ENCODE results near the gene LRRC31.

The LRRC31 gene

DNA sequence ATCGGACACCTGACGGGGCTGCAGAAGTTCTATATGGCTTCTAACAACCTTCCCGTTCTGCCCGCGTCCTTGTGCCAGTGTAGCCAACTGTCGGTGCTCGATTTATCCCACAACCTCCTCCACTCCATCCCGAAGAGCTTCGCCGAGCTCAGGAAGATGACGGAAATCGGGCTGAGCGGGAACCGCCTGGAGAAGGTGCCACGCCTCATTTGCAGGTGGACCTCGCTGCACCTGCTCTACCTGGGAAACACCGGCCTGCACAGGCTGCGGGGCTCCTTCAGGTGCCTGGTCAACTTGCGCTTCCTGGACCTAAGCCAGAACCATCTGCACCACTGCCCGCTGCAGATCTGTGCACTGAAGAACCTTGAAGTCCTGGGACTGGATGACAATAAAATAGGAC is 47.2 kb downstream of the LRRC31 start:
- H3F3A ChIP-seq (ENCODE audit: insufficient read depth): no peaks in the 10 kb centered on the region
- no peaks in the 10 kb centered on the region for H3K9me2 ChIP-seq (replicated peaks; ENCODE audit: insufficient read depth, low read length)
- no peaks in the 10 kb centered on the region for H4K20me1 ChIP-seq (ENCODE audit: low read depth, low read length)
- H3K4me2 ChIP-seq (ENCODE audit: low read depth, low read length, poor library complexity, severe bottlenecking): no peak overlapping the region
- TF ChIP-seq EZH2phosphoT487 (conservative IDR thresholded peaks at IDR 0.05; ENCODE audit: low read length): no peak
- TF ChIP-seq, protein P1, sequence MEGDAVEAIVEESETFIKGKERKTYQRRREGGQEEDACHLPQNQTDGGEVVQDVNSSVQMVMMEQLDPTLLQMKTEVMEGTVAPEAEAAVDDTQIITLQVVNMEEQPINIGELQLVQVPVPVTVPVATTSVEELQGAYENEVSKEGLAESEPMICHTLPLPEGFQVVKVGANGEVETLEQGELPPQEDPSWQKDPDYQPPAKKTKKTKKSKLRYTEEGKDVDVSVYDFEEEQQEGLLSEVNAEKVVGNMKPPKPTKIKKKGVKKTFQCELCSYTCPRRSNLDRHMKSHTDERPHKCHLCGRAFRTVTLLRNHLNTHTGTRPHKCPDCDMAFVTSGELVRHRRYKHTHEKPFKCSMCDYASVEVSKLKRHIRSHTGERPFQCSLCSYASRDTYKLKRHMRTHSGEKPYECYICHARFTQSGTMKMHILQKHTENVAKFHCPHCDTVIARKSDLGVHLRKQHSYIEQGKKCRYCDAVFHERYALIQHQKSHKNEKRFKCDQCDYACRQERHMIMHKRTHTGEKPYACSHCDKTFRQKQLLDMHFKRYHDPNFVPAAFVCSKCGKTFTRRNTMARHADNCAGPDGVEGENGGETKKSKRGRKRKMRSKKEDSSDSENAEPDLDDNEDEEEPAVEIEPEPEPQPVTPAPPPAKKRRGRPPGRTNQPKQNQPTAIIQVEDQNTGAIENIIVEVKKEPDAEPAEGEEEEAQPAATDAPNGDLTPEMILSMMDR (IDR thresholded peaks at IDR 0.05; ENCODE audit: insufficient read depth, low read length, poor library complexity, severe bottlenecking): no peak
- no peak overlapping the region for H3K4me3 ChIP-seq (ENCODE audit: insufficient read depth, low read length, poor library complexity, severe bottlenecking)
- no peaks in the 10 kb centered on the region for H3K79me2 ChIP-seq (ENCODE audit: insufficient read depth, low read length)
- no peak overlapping the region for H3K9ac ChIP-seq (ENCODE audit: low read length)
- H3K27ac ChIP-seq (ENCODE audit: low read depth, low read length): no peak overlapping the region
- H2AFZ ChIP-seq (ENCODE audit: low read depth, low read length, severe bottlenecking): no peak overlapping the region
- no peaks in the 10 kb centered on the region for H3K9me3 ChIP-seq (ENCODE audit: insufficient read depth, low read length)
- no peaks in the 10 kb centered on the region for H3K36me3 ChIP-seq (ENCODE audit: low read length)
- H3K27me3 ChIP-seq (ENCODE audit: low read length): no peaks in the 10 kb centered on the region

DNA sequence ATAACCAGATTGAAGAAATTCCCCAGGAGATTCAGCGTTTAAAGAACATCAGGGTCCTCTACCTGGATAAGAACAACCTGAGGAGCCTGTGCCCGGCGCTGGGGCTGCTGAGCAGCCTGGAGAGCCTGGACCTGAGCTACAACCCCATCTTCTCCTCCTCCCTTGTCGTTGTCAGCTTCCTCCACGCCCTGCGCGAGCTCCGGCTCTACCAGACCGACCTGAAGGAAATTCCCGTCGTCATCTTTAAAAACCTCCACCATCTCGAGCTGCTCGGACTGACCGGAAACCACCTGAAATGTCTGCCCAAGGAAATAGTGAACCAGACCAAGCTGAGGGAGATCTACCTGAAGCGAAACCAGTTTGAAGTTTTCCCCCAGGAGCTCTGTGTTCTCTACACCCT is 47.6 kb downstream of the LRRC31 start:
- TF ChIP-seq, protein P1 (IDR thresholded peaks at IDR 0.05; ENCODE audit: insufficient read depth, low read length, poor library complexity, severe bottlenecking): no peak
- TF ChIP-seq EZH2phosphoT487 (conservative IDR thresholded peaks at IDR 0.05; ENCODE audit: low read length): no peak
- H3K4me3 ChIP-seq (ENCODE audit: insufficient read depth, low read length, poor library complexity, severe bottlenecking): no peak overlapping the region
- H3F3A ChIP-seq (ENCODE audit: insufficient read depth): no peaks in the 10 kb centered on the region
- H3K4me2 ChIP-seq (ENCODE audit: low read depth, low read length, poor library complexity, severe bottlenecking): no peak overlapping the region
- H3K9me3 ChIP-seq (ENCODE audit: insufficient read depth, low read length): no peaks in the 10 kb centered on the region
- no peaks in the 10 kb centered on the region for H3K36me3 ChIP-seq (ENCODE audit: low read length)
- H4K20me1 ChIP-seq (ENCODE audit: low read depth, low read length): no peaks in the 10 kb centered on the region
- H3K27me3 ChIP-seq (ENCODE audit: low read length): no peaks in the 10 kb centered on the region
- H3K9me2 ChIP-seq (replicated peaks; ENCODE audit: insufficient read depth, low read length): no peaks in the 10 kb centered on the region
- no peak overlapping the region for H3K27ac ChIP-seq (ENCODE audit: low read depth, low read length)
- H3K9ac ChIP-seq (ENCODE audit: low read length): no peak overlapping the region
- H2AFZ ChIP-seq (ENCODE audit: low read depth, low read length, severe bottlenecking): no peak overlapping the region
- no peaks in the 10 kb centered on the region for H3K79me2 ChIP-seq (ENCODE audit: insufficient read depth, low read length)

DNA sequence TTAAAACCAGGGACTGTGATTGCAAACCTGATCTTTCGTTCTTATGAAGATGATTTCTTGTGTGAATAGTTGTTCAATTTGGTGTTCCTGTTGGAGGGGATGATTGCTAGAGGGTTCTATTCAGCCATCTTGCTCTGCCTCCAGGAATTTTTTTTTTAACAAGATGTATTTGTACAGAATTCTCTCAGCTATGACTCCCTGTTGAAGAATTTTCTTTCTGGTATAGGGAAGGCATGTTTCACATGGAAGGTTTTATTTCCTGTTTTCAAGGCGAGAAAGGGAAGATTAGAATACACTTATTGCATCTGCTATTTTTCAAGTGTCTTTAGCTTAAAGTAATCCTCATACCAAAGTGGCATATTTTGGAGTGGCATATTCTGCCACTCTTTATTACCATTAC is 51.4 kb downstream of the LRRC31 start:
- H3K36me3 ChIP-seq (ENCODE audit: low read length): no peaks in the 10 kb centered on the region
- H3K9me2 ChIP-seq (replicated peaks; ENCODE audit: insufficient read depth, low read length): no peaks in the 10 kb centered on the region
- no peaks in the 10 kb centered on the region for H4K20me1 ChIP-seq (ENCODE audit: low read depth, low read length)
- no peak overlapping the region for H2AFZ ChIP-seq (ENCODE audit: low read depth, low read length, severe bottlenecking)
- no peaks in the 10 kb centered on the region for H3K9me3 ChIP-seq (ENCODE audit: insufficient read depth, low read length)
- no peaks in the 10 kb centered on the region for H3F3A ChIP-seq (ENCODE audit: insufficient read depth)
- H3K27me3 ChIP-seq (ENCODE audit: low read length): no peaks in the 10 kb centered on the region
- H3K27ac ChIP-seq (ENCODE audit: low read depth, low read length): no peak overlapping the region
- no peak overlapping the region for H3K4me3 ChIP-seq (ENCODE audit: insufficient read depth, low read length, poor library complexity, severe bottlenecking)
- no peaks in the 10 kb centered on the region for H3K79me2 ChIP-seq (ENCODE audit: insufficient read depth, low read length)
- H3K9ac ChIP-seq (ENCODE audit: low read length): no peak overlapping the region
- no peak overlapping the region for H3K4me2 ChIP-seq (ENCODE audit: low read depth, low read length, poor library complexity, severe bottlenecking)
- no peak for TF ChIP-seq EZH2phosphoT487 (conservative IDR thresholded peaks at IDR 0.05; ENCODE audit: low read length)
- TF ChIP-seq, protein P1 (IDR thresholded peaks at IDR 0.05; ENCODE audit: insufficient read depth, low read length, poor library complexity, severe bottlenecking): no peak

All from SU-DHL-6 (cell line).